Trophoblast cell (in vitro differentiated cells and primary cell): ENCODE measurements around the gene SPRYD3.
A peak's percentile ranks its signal among the peaks of the same experiment; 100 is the strongest.

Experiments used
- DNase-seq, 2 donors: peaks; one replicate each; pipeline ENCODE4 v3.0.0-alpha.2; 2016
- H2AFZ ChIP-seq: 2 replicates; pipeline ENCODE4 v1.6.1; 2013; ENCODE audit warnings: low read length, moderate library complexity, mild to moderate bottlenecking; ENCODE audit not compliant: insufficient read depth, poor library complexity
- H2AK5ac ChIP-seq: 2 replicates; pipeline ENCODE4 v1.6.1; 2013; ENCODE audit warnings: mild to moderate bottlenecking, low read length
- H2BK120ac ChIP-seq: 2 replicates; pipeline ENCODE4 v1.6.1; 2013; ENCODE audit warnings: low read length, mild to moderate bottlenecking, moderate library complexity; ENCODE audit not compliant: insufficient read depth, poor library complexity
- H2BK12ac ChIP-seq: 2 replicates; pipeline ENCODE4 v1.6.1; 2013; ENCODE audit warnings: mild to moderate bottlenecking, low read length, moderate library complexity
- H2BK5ac ChIP-seq: 2 replicates; pipeline ENCODE4 v1.6.1; 2013; ENCODE audit warnings: low read length, low read depth, moderate library complexity, mild to moderate bottlenecking; ENCODE audit not compliant: poor library complexity
- H3K14ac ChIP-seq: 2 replicates; pipeline ENCODE4 v1.6.1; 2013; ENCODE audit warnings: mild to moderate bottlenecking, low read length
- H3K18ac ChIP-seq: 2 replicates; pipeline ENCODE4 v1.6.1; 2013; ENCODE audit warnings: mild to moderate bottlenecking, low read length
- H3K23ac ChIP-seq: 2 replicates; pipeline ENCODE4 v1.6.1; 2013; ENCODE audit warnings: low read length
- H3K27ac ChIP-seq: 2 replicates; pipeline ENCODE4 v1.5.1; 2013; ENCODE audit warnings: low read depth, mild to moderate bottlenecking, inconsistent platforms, low read length, moderate library complexity
- H3K27me3 ChIP-seq: 2 replicates; pipeline ENCODE4 v1.6.1; 2013; ENCODE audit warnings: inconsistent platforms, mild to moderate bottlenecking, low read length, moderate library complexity; ENCODE audit not compliant: insufficient read depth
- H3K36me3 ChIP-seq, 2 experiments: 1 replicate in 1 of 2; 2 replicates in 1 of 2; pipeline ENCODE4 v1.6.1; 2013; ENCODE audit warnings: low read length in 2 of 2, mild to moderate bottlenecking in 2 of 2, moderate library complexity in 1 of 2; ENCODE audit not compliant: insufficient read depth in 2 of 2, control insufficient read depth in 1 of 2
- H3K4ac ChIP-seq: 2 replicates; pipeline ENCODE4 v1.6.1; 2013; ENCODE audit warnings: low read depth, mild to moderate bottlenecking, low read length, moderate library complexity
- H3K4me1 ChIP-seq, 2 experiments: 1 replicate in 1 of 2; 2 replicates in 1 of 2; pipeline ENCODE4 v1.6.1; 2013; ENCODE audit warnings: low read length in 2 of 2, mild to moderate bottlenecking in 2 of 2, moderate library complexity in 1 of 2; ENCODE audit not compliant: insufficient read depth in 2 of 2, control insufficient read depth in 1 of 2
- H3K4me2 ChIP-seq: 2 replicates; pipeline ENCODE4 v1.6.1; 2013; ENCODE audit warnings: inconsistent platforms, mild to moderate bottlenecking, low read length, moderate library complexity
- H3K4me3 ChIP-seq: 2 replicates; pipeline ENCODE4 v1.5.1; 2013; ENCODE audit warnings: mild to moderate bottlenecking, low read depth, low read length, inconsistent platforms
- H3K79me1 ChIP-seq: one replicate; pipeline ENCODE4 v1.6.1; 2013; ENCODE audit warnings: low read length
- H3K79me2 ChIP-seq: 2 replicates; pipeline ENCODE4 v1.6.1; 2013; ENCODE audit warnings: low read length, mild to moderate bottlenecking; ENCODE audit not compliant: control insufficient read depth, insufficient read depth, poor library complexity
- H3K9ac ChIP-seq: 2 replicates; pipeline ENCODE4 v1.6.1; 2013; ENCODE audit warnings: mild to moderate bottlenecking, low read length
- H3K9me3 ChIP-seq: 2 replicates; pipeline ENCODE4 v1.6.1; 2013; ENCODE audit warnings: low read depth, mild to moderate bottlenecking, control low read depth, inconsistent platforms, low read length; ENCODE audit not compliant: insufficient read depth
- H4K12ac ChIP-seq: 2 replicates; pipeline ENCODE4 v1.6.1; 2013; ENCODE audit warnings: low read depth, mild to moderate bottlenecking, low read length, moderate library complexity
- H4K8ac ChIP-seq: 2 replicates; pipeline ENCODE4 v1.6.1; 2013; ENCODE audit warnings: low read depth, mild to moderate bottlenecking, low read length, moderate library complexity
- H4K91ac ChIP-seq: one replicate; pipeline ENCODE4 v1.6.1; 2013; ENCODE audit warnings: low read depth, mild to moderate bottlenecking, low read length, moderate library complexity
- WGBS: extraction: QIAGEN DNeasy Blood & Tissue Kit; methylation state at CpG from one replicate; pipeline ENCODE4 v1.1.7; 2013; ENCODE audit warnings: missing lambda C conversion rate; ENCODE audit not compliant: insufficient read length, insufficient coverage; ENCODE audit errors: extremely low coverage; 5-methylcytosine and 5-hydroxymethylcytosine counted together

Gene SPRYD3

GRCh38 chr12:53050426-53051057, 28.6 kb downstream of the SPRYD3 start:
- Histone ChIP-seq H4K91ac (peak overlapping the region; percentile 69), H3K27me3 (no peaks in the 10 kb centered on the region), H2BK120ac (peak overlapping the region; percentile 39), H3K9ac (peak overlapping the region; percentile 9), H4K12ac (peak overlapping the region; percentile 11), H2AK5ac (peak overlapping the region; percentile 27), H2BK12ac (peak overlapping the region; percentile 33), H3K4ac (no peak overlapping the region), H3K9me3 (no peaks in the 10 kb centered on the region), H3K4me1 (peaks cover 55 to 65% of the 10 kb centered on the region in 2 experiments), H4K8ac (peak overlapping the region; percentile 33), H2BK5ac (no peak overlapping the region), H3K79me1 (peaks cover 24% of the 10 kb centered on the region), H3K4me3 (no peak overlapping the region), H3K4me2 (peak overlapping the region; percentile 9), H3K23ac (no peak overlapping the region), H3K14ac (peak overlapping the region; percentile 2), H3K79me2 (peaks cover 5% of the 10 kb centered on the region), H3K18ac (peak overlapping the region; percentile 48), H3K36me3 (no peaks in the 10 kb centered on the region), H2AFZ (no peak overlapping the region), H3K27ac (peak overlapping the region; percentile 35)
- WGBS, result no CpG with 5 or more reads among the region's 2 CpGs
- no peak for DNase-seq

DNA sequence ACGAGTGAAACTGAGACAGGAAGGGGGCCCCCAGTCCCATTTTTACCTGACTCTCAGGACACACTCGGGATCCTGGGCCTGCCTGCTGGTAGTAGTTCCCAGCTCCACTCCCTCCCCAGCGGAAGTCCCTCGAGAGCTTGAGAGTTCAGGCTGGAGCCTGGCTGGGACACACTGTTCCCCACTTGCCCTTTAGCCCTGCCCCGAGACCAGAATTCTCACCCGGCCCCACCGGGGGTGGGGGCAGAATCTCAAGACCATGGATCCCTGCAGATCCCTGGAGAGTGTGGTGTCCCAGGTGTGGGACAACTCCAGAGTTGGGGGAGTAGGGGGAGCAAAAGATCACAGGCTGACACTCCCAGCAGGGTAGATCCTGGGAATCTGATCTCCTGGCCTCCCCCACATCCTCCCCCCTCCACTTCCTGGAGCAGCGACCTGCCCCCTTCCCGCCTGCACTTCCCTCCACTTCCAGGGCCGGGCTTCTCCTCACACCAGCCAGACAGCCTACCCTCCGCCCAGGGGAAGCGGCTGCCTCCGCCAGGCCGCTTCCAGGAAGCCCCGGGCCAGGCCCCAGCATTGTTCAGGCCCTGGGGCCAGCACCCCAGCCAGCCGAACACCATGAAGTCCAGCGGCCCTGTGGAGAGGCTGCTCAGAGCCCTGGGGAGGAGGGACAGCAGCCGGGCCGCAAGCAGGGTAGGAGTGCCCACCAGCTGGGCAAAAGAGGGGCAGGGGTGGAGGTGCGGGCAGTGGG, 29.4 kb downstream of the SPRYD3 start, which contains the start of gene TNS2:
Gene TNS2 (plus strand): TSS at position 495 of the 748 bp plus-strand sequence. CDS start 121 bp downstream, at position 616.
- Histone ChIP-seq H3K79me1 (peaks cover 24% of the 10 kb centered on the region), H3K23ac (no peak within 1 kb of the TSS), H2BK5ac (peak within 1 kb of the TSS; percentile 60), H3K4ac (peak within 1 kb of the TSS; percentile 11), H3K4me3 (no peak within 1 kb of the TSS), H3K14ac (peak within 1 kb of the TSS; percentile 13), H3K18ac (peak within 1 kb of the TSS; percentile 48), H3K36me3 (no peaks in the 10 kb centered on the region), H3K4me1 (peaks cover 56 to 67% of the 10 kb centered on the region in 2 experiments), H3K9me3 (no peaks in the 10 kb centered on the region), H2AFZ (no peak within 1 kb of the TSS), H3K27ac (peak within 1 kb of the TSS; percentile 35), H4K8ac (peak within 1 kb of the TSS; percentile 33), H3K4me2 (peak within 1 kb of the TSS; percentile 9), H2BK120ac (peak within 1 kb of the TSS; percentile 39), H4K91ac (peak within 1 kb of the TSS; percentile 69), H2BK12ac (peak within 1 kb of the TSS; percentile 33), H3K27me3 (no peaks in the 10 kb centered on the region), H3K79me2 (peaks cover 5% of the 10 kb centered on the region), H3K9ac (peak within 1 kb of the TSS; percentile 9), H4K12ac (peak within 1 kb of the TSS; percentile 11), H2AK5ac (peak within 1 kb of the TSS; percentile 27)
- WGBS, result no CpG with 5 or more reads among the region's 20 CpGs
- DNase-seq, result no peak

DNA sequence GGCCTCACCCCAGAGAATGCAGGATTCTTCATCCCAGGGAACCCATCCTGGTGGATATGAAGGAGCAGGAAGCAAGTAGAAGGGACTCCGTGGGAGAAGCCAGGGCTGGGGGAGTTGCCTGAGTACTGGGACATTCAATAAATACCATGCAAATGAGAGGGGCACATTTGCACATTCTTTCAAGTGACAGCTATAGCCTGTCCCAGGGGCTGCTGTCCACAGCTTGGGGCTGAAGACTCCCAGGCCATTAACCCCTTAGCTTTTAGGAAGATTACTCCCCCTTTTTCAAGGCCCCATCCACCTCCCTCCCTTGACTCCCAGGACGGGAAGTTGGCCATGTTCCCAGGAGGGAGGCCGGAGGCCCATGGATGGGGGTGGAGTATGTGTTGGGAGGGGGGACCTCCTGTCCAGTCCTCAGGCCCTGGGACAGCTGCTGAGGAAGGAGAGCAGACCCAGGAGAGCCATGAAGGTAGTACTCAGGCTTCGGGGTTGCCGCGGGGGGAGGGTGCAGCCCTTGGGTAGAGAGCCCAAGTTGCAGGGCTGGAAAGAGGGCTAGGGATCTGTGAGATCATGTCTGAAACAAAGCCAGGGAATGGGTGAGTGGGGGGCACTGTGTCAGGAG, 30.3 kb downstream of the SPRYD3 start:
- peaks cover 5% of the 10 kb centered on the region for H3K79me2 ChIP-seq
- no peak overlapping the region for H3K4me3 ChIP-seq
- peak overlapping the region; percentile 15 for H4K91ac ChIP-seq
- H3K36me3 ChIP-seq, result no peaks in the 10 kb centered on the region
- H3K27me3 ChIP-seq, result no peaks in the 10 kb centered on the region
- H4K12ac ChIP-seq, result no peak overlapping the region
- H4K8ac ChIP-seq, result no peak overlapping the region
- no peak overlapping the region for H2AFZ ChIP-seq
- H3K79me1 ChIP-seq, result peaks cover 22% of the 10 kb centered on the region
- peak overlapping the region; percentile 35 for H3K27ac ChIP-seq
- peaks cover 56 to 72% of the 10 kb centered on the region in 2 experiments for H3K4me1 ChIP-seq
- H3K4ac ChIP-seq, result no peak overlapping the region
- no peak overlapping the region for H2BK12ac ChIP-seq
- H2BK5ac ChIP-seq, result no peak overlapping the region
- no peak overlapping the region for H3K9ac ChIP-seq
- H3K14ac ChIP-seq, result no peak overlapping the region
- H2BK120ac ChIP-seq, result no peak overlapping the region
- no peak overlapping the region for H3K18ac ChIP-seq
- H2AK5ac ChIP-seq, result no peak overlapping the region
- H3K9me3 ChIP-seq, result no peaks in the 10 kb centered on the region
- no CpG with 5 or more reads among the region's 6 CpGs for WGBS
- H3K4me2 ChIP-seq, result peak overlapping the region; percentile 73
- no peak for DNase-seq
- no peak overlapping the region for H3K23ac ChIP-seq

DNA sequence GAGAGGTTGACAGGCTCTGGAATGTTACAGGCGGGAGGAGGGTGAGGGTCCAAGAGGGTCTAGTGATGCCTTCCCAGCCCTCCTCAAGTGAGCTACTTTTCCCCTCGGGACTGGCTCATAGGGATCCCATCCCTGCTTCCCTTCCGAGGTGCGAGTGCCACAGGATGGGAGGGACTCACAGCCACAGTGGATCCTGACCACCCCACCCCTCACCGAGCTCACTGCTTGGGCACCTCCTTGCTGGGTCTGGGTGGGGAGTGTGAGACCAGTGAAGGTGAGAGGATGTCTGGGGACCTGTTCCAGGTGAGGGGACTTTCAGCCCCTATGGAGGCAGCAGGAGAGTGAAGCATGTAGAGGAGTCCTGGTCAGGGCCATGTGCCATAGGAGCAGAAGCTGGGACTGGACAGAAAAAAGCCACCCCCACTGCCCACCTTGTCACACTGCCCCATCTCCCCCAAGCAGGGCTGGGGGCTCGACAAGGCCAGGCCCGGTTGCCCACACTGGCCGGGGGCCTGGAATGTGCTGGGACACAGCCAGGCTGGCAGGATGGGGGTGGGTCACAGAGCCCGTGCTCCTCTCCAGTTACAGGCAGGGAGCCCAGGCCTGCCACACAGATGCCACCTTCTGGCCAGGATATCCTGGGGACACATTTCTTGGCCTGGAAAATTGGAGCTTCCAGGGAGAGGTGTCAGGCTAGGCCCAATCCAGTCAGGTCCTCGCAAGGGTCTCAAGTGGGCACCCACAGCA, 31.0 kb downstream of the SPRYD3 start:
- no peak overlapping the region for H2BK120ac ChIP-seq
- H3K27me3 ChIP-seq, result no peaks in the 10 kb centered on the region
- no peak overlapping the region for H4K12ac ChIP-seq
- H4K91ac ChIP-seq, result peak overlapping the region; percentile 15
- H3K36me3 ChIP-seq, result no peaks in the 10 kb centered on the region
- H3K4me1 ChIP-seq, result peaks cover 51 to 67% of the 10 kb centered on the region in 2 experiments
- no peak for DNase-seq
- peak overlapping the region; percentile 73 for H3K4me2 ChIP-seq
- no peak overlapping the region for H2BK5ac ChIP-seq
- H3K9me3 ChIP-seq, result no peaks in the 10 kb centered on the region
- H3K18ac ChIP-seq, result no peak overlapping the region
- peaks cover 22% of the 10 kb centered on the region for H3K79me1 ChIP-seq
- H3K14ac ChIP-seq, result no peak overlapping the region
- H3K4me3 ChIP-seq, result no peak overlapping the region
- peak overlapping the region; percentile 68 for H2BK12ac ChIP-seq
- peak overlapping the region; percentile 13 for H3K27ac ChIP-seq
- peaks cover 5% of the 10 kb centered on the region for H3K79me2 ChIP-seq
- WGBS, result no CpG with 5 or more reads among the region's 10 CpGs
- no peak overlapping the region for H4K8ac ChIP-seq
- no peak overlapping the region for H2AFZ ChIP-seq
- peak overlapping the region; percentile 47 for H2AK5ac ChIP-seq
- H3K23ac ChIP-seq, result no peak overlapping the region
- H3K4ac ChIP-seq, result no peak overlapping the region
- H3K9ac ChIP-seq, result no peak overlapping the region
